H9 (cell line): Measurements from ENCODE around the gene YJU2. TPM values are rescaled to one million over a fixed set of nuclear protein-coding genes. Genes with fewer than 3 reads are reported as not detected.

Source experiments
- DNase-seq: peaks from one replicate; pipeline ENCODE4 v3.0.0-alpha.2; 2017
- H2AFZ ChIP-seq: one replicate; pipeline ENCODE4 v1.6.1; 2013; ENCODE audit warnings: mild to moderate bottlenecking, low read length, control low read depth, moderate library complexity
- H2AK5ac ChIP-seq: 2 replicates; pipeline ENCODE4 v1.6.1; 2013; ENCODE audit warnings: low read length, control low read depth, mixed read lengths; ENCODE audit not compliant: insufficient read length
- H2BK120ac ChIP-seq: one replicate; pipeline ENCODE4 v1.6.1; 2013; ENCODE audit warnings: low read depth, mild to moderate bottlenecking, low read length, control low read depth, inconsistent platforms; ENCODE audit not compliant: poor library complexity, severe bottlenecking
- H2BK12ac ChIP-seq: 2 replicates; pipeline ENCODE4 v1.6.1; 2013; ENCODE audit warnings: low read length, control low read depth, mixed read lengths, low read depth; ENCODE audit not compliant: insufficient read length
- H2BK15ac ChIP-seq: 2 replicates; pipeline ENCODE4 v1.6.1; 2013; ENCODE audit warnings: low read depth, low read length, control low read depth
- H2BK20ac ChIP-seq: one replicate; pipeline ENCODE4 v1.6.1; 2013; ENCODE audit warnings: low read depth, mild to moderate bottlenecking, low read length, control low read depth, inconsistent platforms; ENCODE audit not compliant: poor library complexity, severe bottlenecking
- H2BK5ac ChIP-seq: 2 replicates; pipeline ENCODE4 v1.6.1; 2013; ENCODE audit warnings: low read length, control low read depth, mixed read lengths; ENCODE audit not compliant: insufficient read length
- H3K14ac ChIP-seq: 2 replicates; pipeline ENCODE4 v1.6.1; 2013; ENCODE audit warnings: low read length, control low read depth; ENCODE audit not compliant: insufficient read depth
- H3K18ac ChIP-seq: 2 replicates; pipeline ENCODE4 v1.6.1; 2013; ENCODE audit warnings: low read depth, mild to moderate bottlenecking, mixed read lengths, low read length, control low read depth; ENCODE audit not compliant: insufficient read length
- H3K23ac ChIP-seq: 2 replicates; pipeline ENCODE4 v1.6.1; 2013; ENCODE audit warnings: low read length, control low read depth, mixed read lengths, low read depth; ENCODE audit not compliant: insufficient read length
- H3K23me2 ChIP-seq: 2 replicates; pipeline ENCODE4 v1.6.1; 2013; ENCODE audit warnings: low read depth, mild to moderate bottlenecking, mixed read lengths, low read length, control low read depth; ENCODE audit not compliant: insufficient read length, poor library complexity, severe bottlenecking
- H3K27ac ChIP-seq: 2 replicates; pipeline ENCODE4 v1.5.1; 2013; ENCODE audit warnings: low read length, control low read depth, mixed read lengths, low read depth; ENCODE audit not compliant: insufficient read length
- H3K27me3 ChIP-seq: 2 replicates; pipeline ENCODE4 v1.6.1; 2013; ENCODE audit warnings: low read length, control low read depth, inconsistent platforms; ENCODE audit not compliant: insufficient read depth
- H3K4ac ChIP-seq: 2 replicates; pipeline ENCODE4 v1.6.1; 2013; ENCODE audit warnings: low read depth, mild to moderate bottlenecking, control low read depth, inconsistent platforms, low read length, moderate library complexity
- H3K4me1 ChIP-seq: 2 replicates; pipeline ENCODE4 v1.6.1; 2013; ENCODE audit warnings: low read length, control low read depth, inconsistent platforms; ENCODE audit not compliant: insufficient read depth
- H3K4me2 ChIP-seq: 2 replicates; pipeline ENCODE4 v1.6.1; 2013; ENCODE audit warnings: low read length, control low read depth, mixed read lengths; ENCODE audit not compliant: insufficient read length, insufficient read depth
- H3K56ac ChIP-seq: 2 replicates; pipeline ENCODE4 v1.6.1; 2013; ENCODE audit warnings: low read depth, mild to moderate bottlenecking, mixed read lengths, low read length, control low read depth; ENCODE audit not compliant: insufficient read length
- H3K79me1 ChIP-seq: 2 replicates; pipeline ENCODE4 v1.6.1; 2013; ENCODE audit warnings: low read depth, mild to moderate bottlenecking, moderate library complexity, low read length, control low read depth, inconsistent platforms; ENCODE audit not compliant: insufficient read depth, poor library complexity, severe bottlenecking
- H3K79me2 ChIP-seq: 2 replicates; pipeline ENCODE4 v1.6.1; 2013; ENCODE audit warnings: low read length, control low read depth, inconsistent platforms; ENCODE audit not compliant: insufficient read depth
- H3K9ac ChIP-seq: 2 replicates; pipeline ENCODE4 v1.6.1; 2013; ENCODE audit warnings: low read length, control low read depth, mixed read lengths; ENCODE audit not compliant: insufficient read length; ENCODE audit errors: extremely low read depth
- H3K9me3 ChIP-seq: one replicate; pipeline ENCODE4 v1.6.1; 2013; ENCODE audit warnings: low read depth, low read length, inconsistent platforms; ENCODE audit not compliant: control insufficient read depth
- H3T11ph ChIP-seq: one replicate; pipeline ENCODE4 v1.6.1; 2013; ENCODE audit warnings: mild to moderate bottlenecking, low read length, control low read depth, inconsistent platforms
- H4K20me1 ChIP-seq: one replicate; pipeline ENCODE4 v1.6.1; 2013; ENCODE audit not compliant: control insufficient read depth, insufficient read length, insufficient read depth
- H4K5ac ChIP-seq: 2 replicates; pipeline ENCODE4 v1.6.1; 2013; ENCODE audit warnings: low read depth, mild to moderate bottlenecking, mixed read lengths, low read length, control low read depth; ENCODE audit not compliant: insufficient read length
- H4K8ac ChIP-seq: replicated peaks from 2 replicates; pipeline ENCODE4 v1.6.1; 2013; ENCODE audit warnings: low read length, control low read depth, mixed read lengths, low read depth; ENCODE audit not compliant: insufficient read length
- H4K91ac ChIP-seq: 2 replicates; pipeline ENCODE4 v1.6.1; 2013; ENCODE audit warnings: low read depth, mild to moderate bottlenecking, moderate library complexity, mixed read lengths, low read length, control low read depth; ENCODE audit not compliant: insufficient read length
- H3K27ac Mint-ChIP-seq, 3 experiments: 2 replicates in 2 of 3; 3 replicates in 1 of 3; pipeline ENCODE4 v1.8.0; 2020 to 2021; ENCODE audit warnings: mixed read lengths in 3 of 3, mild to moderate bottlenecking in 1 of 3, moderate library complexity in 1 of 3
- H3K27me3 Mint-ChIP-seq: 2 replicates; pipeline ENCODE4 v1.8.0; 2021; ENCODE audit warnings: low read depth, mild to moderate bottlenecking, moderate library complexity, mixed read lengths
- H3K36me3 Mint-ChIP-seq, 3 experiments: 2 replicates in 2 of 3; 3 replicates in 1 of 3; pipeline ENCODE4 v1.8.0; 2020 to 2021; ENCODE audit warnings: low read depth in 3 of 3, mixed read lengths in 3 of 3; ENCODE audit not compliant: insufficient read depth in 1 of 3
- H3K4me1 Mint-ChIP-seq, 2 experiments: 2 replicates each; pipeline ENCODE4 v1.8.0; 2020; ENCODE audit warnings: mixed read lengths in 2 of 2
- H3K4me3 Mint-ChIP-seq, 2 experiments: 2 replicates in 1 of 2; 3 replicates in 1 of 2; pipeline ENCODE4 v1.8.0; 2020 to 2021; ENCODE audit warnings: mild to moderate bottlenecking in 2 of 2, mixed read lengths in 2 of 2, moderate library complexity in 1 of 2
- H3K9me3 Mint-ChIP-seq, 2 experiments: 2 replicates in 1 of 2; 3 replicates in 1 of 2; pipeline ENCODE4 v1.8.0; 2020; ENCODE audit warnings: mild to moderate bottlenecking in 2 of 2, mixed read lengths in 2 of 2, moderate library complexity in 1 of 2
- WGBS: extraction: QIAGEN DNeasy Blood & Tissue Kit; methylation state at CpG from one replicate; pipeline ENCODE4 v1.1.7; 2013; ENCODE audit warnings: missing lambda C conversion rate, low lambda C conversion rate, mixed read lengths; ENCODE audit not compliant: insufficient read length; ENCODE audit errors: extremely low coverage; 5-methylcytosine and 5-hydroxymethylcytosine counted together
- total RNA-seq: library from RNA; stranded (reverse); gene quantifications from 2 replicates; pipeline ENCODE4 v1.2.1, GENCODE V29; 2021
- TF ChIP-seq, protein P1 (sequence below): fragments of 200-600 bp; sonication (generic); conservative IDR thresholded peaks from 3 replicates; pipeline ENCODE4 v1.8.0; 2021; ENCODE audit warnings: antibody characterized with exemption, mild to moderate bottlenecking

YJU2 gene
- total RNA-seq, 1 experiment from 2014 or later, result 31.0 TPM

DNA sequence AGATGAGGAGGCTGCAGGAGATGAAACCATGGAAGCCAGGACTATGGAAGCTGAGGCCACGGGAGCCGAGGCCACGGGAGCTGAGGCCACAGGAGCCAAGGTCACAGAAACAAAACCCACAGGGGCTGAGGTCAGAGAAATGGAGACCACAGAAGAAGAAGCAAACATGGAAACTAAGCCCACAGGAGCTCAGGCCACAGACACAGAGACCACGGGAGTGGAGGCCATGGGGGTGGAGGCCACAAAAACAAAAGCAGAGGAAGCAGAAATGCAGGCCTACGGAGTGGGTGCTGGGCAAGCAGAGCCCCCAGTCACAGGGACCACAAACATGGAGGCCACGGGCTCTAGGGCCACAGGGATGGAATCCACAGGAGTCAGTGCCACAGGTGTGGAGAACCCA, 30.0 kb upstream of the YJU2 start:
- H4K20me1 ChIP-seq, result no peaks in the 10 kb centered on the region
- peaks cover 0 to 8% of the 10 kb centered on the region in 2 experiments; a peak in 3 of 5 replicates for H3K9me3 Mint-ChIP-seq
- DNase-seq, result no peak
- H3K56ac ChIP-seq, result no peak overlapping the region
- H4K91ac ChIP-seq, result no peak overlapping the region
- 0 out of 4 replicates have a peak, but pooled peaks cover 0 to 4% of the 10 kb centered on the region in 2 experiments for H3K4me1 Mint-ChIP-seq
- H3K23me2 ChIP-seq, result no peaks in the 10 kb centered on the region
- TF ChIP-seq, protein P1, sequence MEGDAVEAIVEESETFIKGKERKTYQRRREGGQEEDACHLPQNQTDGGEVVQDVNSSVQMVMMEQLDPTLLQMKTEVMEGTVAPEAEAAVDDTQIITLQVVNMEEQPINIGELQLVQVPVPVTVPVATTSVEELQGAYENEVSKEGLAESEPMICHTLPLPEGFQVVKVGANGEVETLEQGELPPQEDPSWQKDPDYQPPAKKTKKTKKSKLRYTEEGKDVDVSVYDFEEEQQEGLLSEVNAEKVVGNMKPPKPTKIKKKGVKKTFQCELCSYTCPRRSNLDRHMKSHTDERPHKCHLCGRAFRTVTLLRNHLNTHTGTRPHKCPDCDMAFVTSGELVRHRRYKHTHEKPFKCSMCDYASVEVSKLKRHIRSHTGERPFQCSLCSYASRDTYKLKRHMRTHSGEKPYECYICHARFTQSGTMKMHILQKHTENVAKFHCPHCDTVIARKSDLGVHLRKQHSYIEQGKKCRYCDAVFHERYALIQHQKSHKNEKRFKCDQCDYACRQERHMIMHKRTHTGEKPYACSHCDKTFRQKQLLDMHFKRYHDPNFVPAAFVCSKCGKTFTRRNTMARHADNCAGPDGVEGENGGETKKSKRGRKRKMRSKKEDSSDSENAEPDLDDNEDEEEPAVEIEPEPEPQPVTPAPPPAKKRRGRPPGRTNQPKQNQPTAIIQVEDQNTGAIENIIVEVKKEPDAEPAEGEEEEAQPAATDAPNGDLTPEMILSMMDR, result no peak
- no peaks in the 10 kb centered on the region for H3K4me1 ChIP-seq
- H3K27ac Mint-ChIP-seq, result no peak overlapping the region
- no peak overlapping the region for H4K8ac ChIP-seq
- no peak overlapping the region for H2AFZ ChIP-seq
- H3K9me3 ChIP-seq, result no peaks in the 10 kb centered on the region
- H2BK15ac ChIP-seq, result no peak overlapping the region
- no peak overlapping the region for H3K4ac ChIP-seq
- no peak overlapping the region for H4K5ac ChIP-seq
- no peak overlapping the region for H2BK12ac ChIP-seq
- peaks cover 0 to 15% (median 10%) of the 10 kb centered on the region in 3 experiments; a peak in 4 of 7 replicates for H3K36me3 Mint-ChIP-seq
- no peaks in the 10 kb centered on the region for H3K27me3 ChIP-seq
- no peaks in the 10 kb centered on the region for H3K79me2 ChIP-seq
- no peak overlapping the region for H2BK5ac ChIP-seq
- no peak overlapping the region for H2BK20ac ChIP-seq
- no CpG with 5 or more reads among the region's 6 CpGs for WGBS
- H3K14ac ChIP-seq, result no peak overlapping the region
- no peak overlapping the region for H3K4me3 Mint-ChIP-seq
- no peak overlapping the region for H3K4me2 ChIP-seq
- no peak overlapping the region for H3K18ac ChIP-seq
- no peak overlapping the region for H3K27ac ChIP-seq
- no peak overlapping the region for H2BK120ac ChIP-seq
- H3K23ac ChIP-seq, result no peak overlapping the region
- no peak overlapping the region for H2AK5ac ChIP-seq
- H3K9ac ChIP-seq, result no peak overlapping the region
- no peak overlapping the region for H3T11ph ChIP-seq
- peaks cover 14% of the 10 kb centered on the region for H3K27me3 Mint-ChIP-seq
- H3K79me1 ChIP-seq, result no peaks in the 10 kb centered on the region
